Measurements from ENCODE around the gene DNAJB2.

DNA sequence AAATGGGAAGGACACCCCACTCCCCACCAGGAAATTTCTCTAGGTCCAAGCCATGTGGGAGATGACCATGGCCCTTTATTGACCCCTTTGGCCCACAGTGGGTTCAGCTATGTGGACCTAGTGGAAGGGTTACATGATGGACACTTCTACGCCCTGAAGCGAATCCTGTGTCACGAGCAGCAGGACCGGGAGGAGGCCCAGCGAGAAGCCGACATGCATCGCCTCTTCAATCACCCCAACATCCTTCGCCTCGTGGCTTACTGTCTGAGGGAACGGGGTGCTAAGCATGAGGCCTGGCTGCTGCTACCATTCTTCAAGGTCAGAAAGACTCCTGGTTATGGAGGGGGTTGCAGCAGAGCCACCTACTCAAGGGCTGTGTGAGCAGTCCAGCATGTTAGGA is 32.6 kb upstream of the DNAJB2 start:
- TF ChIP-seq CTCF (conservative IDR thresholded peaks at IDR 0.05; ENCODE audit: low read length), result no peak
- TF ChIP-seq EZH2phosphoT487 (IDR thresholded peaks at IDR 0.05; ENCODE audit: borderline replicate concordance), result no peak
